Kidney capillary endothelial cell (primary cell): ENCODE measurements around the gene FKBP11.

Source experiments
- DNase-seq: peaks from one replicate; pipeline ENCODE4 v3.0.0-alpha.2; 2018; ENCODE audit warnings: low spot score

FKBP11 gene

DNA sequence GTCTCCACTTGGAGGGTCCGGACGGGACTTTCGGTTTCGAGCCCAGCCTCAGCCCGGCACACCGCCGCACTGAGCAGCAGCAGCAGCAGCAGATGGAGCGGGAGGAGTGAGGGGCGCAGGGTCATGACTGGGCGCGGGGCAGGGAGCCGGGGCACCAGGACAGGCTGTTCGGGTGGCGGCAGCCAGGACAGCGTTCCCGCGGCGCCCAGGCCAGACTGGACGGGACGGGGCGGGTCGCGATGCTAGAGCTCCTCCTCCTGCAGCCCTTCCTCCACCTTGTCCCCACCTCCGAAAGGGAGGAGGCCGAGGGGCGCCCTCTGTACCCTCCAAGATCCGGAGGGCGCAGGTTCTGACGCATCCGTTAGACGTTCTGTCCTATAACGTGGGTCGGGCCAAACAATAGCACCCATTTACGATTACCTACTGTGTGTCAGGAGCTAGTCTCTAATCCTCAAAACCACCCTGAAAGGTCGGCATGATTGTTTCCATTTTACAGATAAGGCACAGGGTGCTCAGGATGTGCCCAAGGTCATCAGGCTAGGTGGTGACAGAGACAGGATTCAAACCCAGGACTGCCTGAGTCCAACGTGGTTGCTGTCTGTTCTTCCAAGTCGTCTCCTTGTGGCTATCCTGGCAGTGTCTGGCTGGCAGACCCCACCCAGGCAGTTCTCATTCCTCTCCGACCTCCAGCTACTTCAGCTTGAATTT is at the start of gene FKBP11:
FKBP11 (minus strand) TSS at position 189 of the 708 bp plus-strand sequence; CDS start at position 125, 64 bp downstream.
- peak; percentile 25 for DNase-seq

- no peak for DNase-seq
Observed at GRCh38 chr12:48973941-48974673, 48.8 kb upstream of the FKBP11 start.

- DNase-seq: no peak
Observed at GRCh38 chr12:48973531-48973930, 48.2 kb upstream of the FKBP11 start.

DNA sequence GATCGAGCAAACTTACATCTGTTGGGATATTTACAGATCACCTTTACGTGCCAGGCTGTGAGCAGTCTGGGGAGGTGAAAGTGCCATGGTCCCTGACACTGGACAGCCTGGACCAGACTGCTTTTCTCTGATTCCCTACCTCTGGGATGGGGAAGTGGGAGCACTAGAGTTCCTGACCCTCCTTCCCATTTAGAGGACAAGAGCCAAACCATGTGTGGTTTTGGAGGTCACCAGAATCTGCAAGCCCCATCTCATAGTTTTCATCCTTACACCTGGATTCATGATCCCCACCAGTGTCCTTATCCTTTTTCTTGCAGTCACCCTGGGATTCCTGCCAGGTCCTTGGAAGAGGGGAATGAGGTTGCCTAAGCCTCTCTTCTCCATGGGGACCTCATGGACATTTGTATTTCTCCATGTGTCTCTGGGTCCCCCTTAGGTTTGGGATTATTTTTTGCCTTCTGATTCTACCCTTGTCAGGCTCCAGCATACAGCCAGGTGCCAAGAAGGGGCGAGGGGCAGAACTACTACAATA is 47.7 kb upstream of the FKBP11 start:
- DNase-seq: no peak

DNA sequence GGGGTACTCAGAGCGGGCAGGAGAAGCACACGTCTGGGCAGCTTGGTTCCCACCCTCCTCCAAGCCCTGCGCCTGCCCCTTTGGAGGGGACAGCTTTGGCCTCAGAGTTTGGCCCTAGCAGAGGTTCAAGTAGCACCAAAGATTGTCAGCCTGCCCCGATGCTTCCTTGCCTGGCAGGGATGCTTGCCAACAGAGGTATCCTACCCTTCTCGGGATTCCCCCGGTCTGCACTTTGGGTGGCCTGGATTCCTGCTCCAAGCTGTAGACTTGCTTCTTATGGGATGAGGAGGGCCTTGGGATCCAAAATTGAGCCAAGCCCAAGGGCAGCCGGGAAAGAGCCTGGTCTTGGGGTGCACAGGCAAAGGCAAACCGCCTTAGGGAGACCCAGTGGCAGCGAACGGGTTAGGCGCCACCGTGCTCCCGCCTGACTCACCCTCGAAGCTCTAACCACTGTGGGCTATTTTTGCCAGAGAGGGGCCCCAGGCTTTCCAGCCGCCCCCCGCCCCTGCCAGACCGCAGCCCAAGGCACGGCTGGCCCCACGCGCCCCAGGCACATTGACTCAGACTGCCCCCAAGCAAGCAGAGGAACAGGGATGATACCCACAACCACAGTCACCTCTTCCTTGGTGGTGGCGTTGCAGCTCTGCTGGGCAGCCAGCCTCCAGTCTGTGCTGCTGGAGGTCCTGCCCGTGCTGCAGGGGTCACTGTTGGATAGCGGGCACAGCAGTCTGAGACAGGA is 47.1 kb upstream of the FKBP11 start:
- no peak for DNase-seq

DNA sequence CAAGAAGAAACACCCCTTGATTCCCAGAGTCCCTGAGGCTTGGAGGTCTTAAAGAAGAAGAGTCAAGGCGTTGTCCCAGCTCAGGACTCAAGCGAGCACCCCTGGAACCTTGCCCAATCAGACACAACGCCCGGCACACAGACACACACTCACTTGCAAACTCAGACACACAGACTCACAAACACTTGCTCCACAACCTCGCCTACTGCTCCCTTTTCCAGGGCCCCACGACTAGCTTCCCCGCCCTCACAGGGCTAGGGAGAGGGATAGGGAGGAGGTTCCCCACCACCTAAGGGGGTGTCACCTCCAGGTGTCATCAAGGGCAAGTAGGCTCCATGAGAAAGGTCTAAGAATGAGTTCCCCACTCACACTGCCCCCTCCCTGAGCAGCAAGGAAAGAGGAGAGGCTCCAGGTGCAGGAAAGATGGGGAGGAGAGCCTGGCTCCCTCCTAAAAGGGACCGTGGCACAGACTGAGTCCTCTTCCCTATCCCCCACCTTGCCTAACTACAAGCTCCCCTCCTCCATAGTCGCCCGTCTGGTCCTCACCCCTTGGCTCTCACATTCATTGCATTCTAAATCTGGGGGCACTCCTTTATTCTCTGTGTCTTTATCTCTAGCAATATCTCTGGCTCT is 45.5 kb upstream of the FKBP11 start:
- no peak for DNase-seq

DNA sequence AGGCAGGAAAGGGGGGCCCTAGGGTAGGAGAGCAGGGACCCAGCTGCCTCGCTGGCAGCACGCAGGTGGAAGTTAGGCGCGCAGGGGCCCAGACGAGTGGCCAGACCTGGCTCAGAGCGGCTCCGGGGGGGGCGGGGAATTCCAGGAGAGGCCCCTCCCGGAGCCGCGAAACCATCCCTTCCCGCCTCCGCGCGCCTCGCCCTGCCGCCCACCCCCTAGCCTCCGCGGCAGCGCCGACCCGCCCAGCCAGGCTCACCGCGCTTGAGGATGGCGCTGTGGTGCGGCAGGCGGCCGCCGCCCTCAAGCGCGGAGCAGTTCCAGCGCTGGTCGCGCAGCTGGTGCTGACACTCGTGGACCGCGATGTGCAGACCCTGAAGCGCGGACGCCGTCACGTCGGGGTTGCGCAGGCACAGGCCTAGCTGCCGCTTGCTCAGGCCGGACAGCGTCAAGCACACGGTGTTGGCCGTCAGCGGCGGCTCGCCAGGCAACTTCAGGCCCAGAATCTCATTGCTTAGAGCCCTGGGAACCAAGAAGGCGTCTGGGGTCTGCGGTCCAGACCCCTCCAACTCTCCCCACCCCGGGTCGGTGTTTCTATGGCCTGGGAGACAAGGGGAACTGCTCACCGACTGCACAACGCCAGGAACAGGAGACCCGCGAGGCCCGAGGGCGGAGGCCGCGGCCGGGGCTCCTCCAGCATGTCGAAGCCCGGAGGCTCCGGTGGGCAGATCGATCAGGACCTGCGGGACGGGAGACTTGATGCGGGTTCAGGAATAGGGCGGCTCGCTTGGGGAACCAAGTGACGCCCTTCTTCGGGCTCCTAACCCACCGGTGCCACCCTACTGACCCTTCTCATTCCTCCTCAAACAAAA is 44.8 kb upstream of the FKBP11 start:
- no peak for DNase-seq

DNA sequence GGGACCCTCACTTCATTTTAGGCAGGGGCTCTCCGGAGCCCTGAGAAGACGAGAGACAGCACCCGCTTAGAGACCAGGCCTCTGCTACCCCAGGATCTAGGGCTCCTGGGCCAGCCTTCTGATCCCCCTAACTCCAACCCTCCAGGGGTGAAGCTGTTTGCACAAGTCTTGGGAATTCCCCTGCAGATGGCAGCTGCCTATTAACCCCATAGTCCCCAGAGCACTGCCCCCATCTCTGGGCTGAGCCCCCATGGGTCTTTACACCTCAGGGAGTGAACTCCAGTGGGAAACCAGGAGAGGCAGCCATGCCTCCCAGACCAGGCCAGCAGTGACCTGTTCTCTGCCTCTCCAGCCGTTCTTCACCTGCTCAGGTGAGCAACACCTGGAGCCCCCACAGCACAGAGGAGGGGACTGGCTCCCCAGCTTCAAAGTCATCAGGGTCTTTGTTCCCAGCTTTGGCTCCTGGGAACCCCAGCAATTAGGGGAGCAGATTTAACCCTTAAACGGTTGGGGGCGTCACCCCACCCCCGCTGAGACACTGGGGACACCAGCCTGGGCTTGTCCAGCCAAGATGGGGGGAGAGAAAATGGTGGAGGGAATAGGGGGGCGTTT is 44.0 kb upstream of the FKBP11 start:
- DNase-seq: no peak

DNA sequence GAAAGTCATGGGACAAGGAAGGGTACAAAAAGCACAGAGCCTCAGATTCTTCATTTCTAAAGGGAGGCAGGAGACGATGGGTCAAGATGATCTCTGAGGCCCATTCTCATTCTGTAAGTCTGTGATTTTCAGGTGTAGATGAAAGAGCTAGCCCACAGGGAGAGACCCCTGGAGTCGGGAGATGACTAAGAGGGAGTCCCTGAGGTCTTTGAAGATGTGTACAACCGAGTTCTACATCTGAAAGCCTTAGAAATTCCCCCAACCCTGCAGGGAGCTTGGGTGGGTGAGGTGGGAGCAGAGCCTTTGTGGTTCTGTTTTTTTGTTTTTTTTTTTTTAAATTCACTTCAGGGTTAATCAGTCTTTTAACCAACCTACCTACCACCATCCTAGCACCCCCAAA is 43.2 kb upstream of the FKBP11 start:
- DNase-seq: no peak

GRCh38 chr12:48967991-48968390 is 42.7 kb upstream of the FKBP11 start:
- no peak for DNase-seq

GRCh38 chr12:48966177-48966895 is 41.0 kb upstream of the FKBP11 start:
- DNase-seq: no peak

DNA sequence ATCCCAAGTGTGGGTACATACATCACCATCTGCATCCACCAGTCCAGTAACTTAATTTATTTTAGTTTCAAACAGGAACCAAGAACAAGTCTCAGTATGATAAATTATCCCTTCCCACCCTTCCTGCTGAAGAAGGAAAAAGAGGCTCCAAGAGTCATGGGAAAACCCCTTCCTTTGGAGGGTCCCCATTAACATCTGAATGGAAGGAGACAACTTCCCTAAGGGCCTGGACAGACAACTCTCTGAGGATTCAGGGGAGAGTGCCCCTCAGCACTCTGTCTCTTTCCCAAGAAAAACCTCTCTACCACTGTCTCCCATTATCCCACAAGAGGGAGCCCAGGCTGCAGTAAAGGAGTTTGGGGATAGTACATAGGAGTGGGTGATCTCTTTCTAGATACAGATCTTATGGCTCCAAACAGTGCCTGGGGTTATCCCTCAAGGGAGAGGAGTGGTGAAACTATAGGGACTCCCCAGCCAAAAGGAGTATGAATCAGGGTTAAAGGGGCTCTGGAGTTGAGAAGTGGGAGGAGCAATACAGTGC is 40.1 kb upstream of the FKBP11 start:
- no peak for DNase-seq

DNA sequence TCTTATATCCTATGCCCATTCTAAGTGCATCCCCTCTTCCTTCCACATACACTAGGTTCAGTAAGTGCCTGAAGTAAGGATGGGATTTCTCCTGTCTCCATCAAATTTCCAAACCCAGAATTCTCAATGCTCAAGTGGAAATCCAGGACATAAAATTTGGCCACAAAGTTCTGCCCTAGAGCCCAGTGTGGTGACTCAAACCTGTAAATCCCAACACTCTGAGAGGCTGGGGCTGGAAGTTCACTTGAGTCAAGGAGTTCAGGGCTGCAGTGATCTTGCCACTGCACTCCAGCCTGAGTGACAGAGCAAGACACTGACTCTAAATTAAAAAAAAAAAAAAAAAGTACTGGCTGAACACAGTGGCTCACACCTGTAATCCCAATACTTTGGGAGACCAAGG is 36.5 kb upstream of the FKBP11 start:
- DNase-seq: no peak

GRCh38 chr12:48961331-48961730 is 36.0 kb upstream of the FKBP11 start:
- DNase-seq: no peak

DNA sequence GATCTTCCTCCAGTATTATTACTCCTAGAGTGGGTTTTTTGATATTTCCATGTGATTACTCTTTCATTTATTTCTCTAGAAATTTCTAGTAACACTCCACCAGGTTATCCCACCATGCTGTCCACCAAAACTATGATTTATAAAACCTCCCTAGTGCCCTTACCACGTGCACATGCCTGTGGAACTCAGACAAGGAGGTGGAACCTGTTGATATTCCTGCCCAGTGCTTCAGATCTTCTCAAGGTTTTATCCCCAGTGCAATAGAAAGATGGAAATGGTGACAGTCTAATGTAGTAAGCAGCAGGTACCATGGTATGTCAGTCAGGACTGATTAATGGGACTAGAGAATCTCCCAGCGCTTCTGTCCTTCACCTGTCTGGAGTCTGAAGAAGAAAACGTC is 35.5 kb upstream of the FKBP11 start:
- no peak for DNase-seq

DNA sequence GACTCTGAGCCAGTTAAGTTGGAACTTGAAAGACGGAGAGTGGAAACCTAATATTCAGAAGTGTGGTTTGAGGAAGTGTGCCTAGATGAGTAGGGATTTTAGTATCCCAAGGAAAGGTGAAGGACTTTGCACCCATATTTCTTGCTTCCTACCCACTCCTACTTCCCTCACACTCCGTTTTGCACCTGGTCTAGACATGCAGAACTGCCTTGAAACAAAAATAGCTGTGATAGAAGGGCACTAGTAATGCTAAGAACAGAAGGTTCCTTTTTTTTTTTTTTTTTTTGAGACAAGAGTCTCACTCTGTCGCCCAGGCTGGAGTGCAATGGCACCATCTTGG is 32.7 kb upstream of the FKBP11 start:
- DNase-seq: no peak

- DNase-seq: peak; percentile 83
Observed at GRCh38 chr12:48957141-48958048, 32.1 kb upstream of the FKBP11 start, which contains the start of gene ARF3. TSS of gene ARF3 (minus strand) at chr12:48957487. CDS start at chr12:48941095, 16,392 bp downstream.

- peak; percentile 83 for DNase-seq
Observed at GRCh38 chr12:48956279-48957140, 31.2 kb upstream of the FKBP11 start.
